ENCODE data around the gene TARBP1.

Gene TARBP1

GRCh38 chr1:234469376-234469775, 9.6 kb downstream of the TARBP1 start:
- no peak for TF ChIP-seq CTCF (conservative IDR thresholded peaks at IDR 0.05; ENCODE audit: low read depth, low read length)
- no peak for DNase-seq (ENCODE audit: low read depth)
- H3K4me3 ChIP-seq (ENCODE audit: low read depth, low read length) = no peak overlapping the region

- no peak for TF ChIP-seq CTCF (conservative IDR thresholded peaks at IDR 0.05; ENCODE audit: low read depth, low read length)
- DNase-seq (ENCODE audit: low read depth) = no peak
- H3K4me3 ChIP-seq (ENCODE audit: low read depth, low read length) = no peak overlapping the region
Observed at GRCh38 chr1:234468580-234468979, 10.4 kb downstream of the TARBP1 start.

GRCh38 chr1:234467821-234468220, 11.2 kb downstream of the TARBP1 start:
- no peak for TF ChIP-seq CTCF (conservative IDR thresholded peaks at IDR 0.05; ENCODE audit: low read depth, low read length)
- H3K4me3 ChIP-seq (ENCODE audit: low read depth, low read length) = no peak overlapping the region
- no peak for DNase-seq (ENCODE audit: low read depth)

- no peak for DNase-seq (ENCODE audit: low read depth)
- H3K4me3 ChIP-seq (ENCODE audit: low read depth, low read length) = no peak overlapping the region
- TF ChIP-seq CTCF (conservative IDR thresholded peaks at IDR 0.05; ENCODE audit: low read depth, low read length) = no peak
Observed at GRCh38 chr1:234466945-234467344, 12.0 kb downstream of the TARBP1 start.

- TF ChIP-seq CTCF (conservative IDR thresholded peaks at IDR 0.05; ENCODE audit: low read depth, low read length) = no peak
- DNase-seq (ENCODE audit: low read depth) = no peak
- H3K4me3 ChIP-seq (ENCODE audit: low read depth, low read length) = no peak overlapping the region
Observed at GRCh38 chr1:234463749-234464148, 15.2 kb downstream of the TARBP1 start.

- H3K4me3 ChIP-seq (ENCODE audit: low read depth, low read length) = no peak overlapping the region
- no peak for DNase-seq (ENCODE audit: low read depth)
- no peak for TF ChIP-seq CTCF (conservative IDR thresholded peaks at IDR 0.05; ENCODE audit: low read depth, low read length)
Observed at GRCh38 chr1:234460652-234461051, 18.3 kb downstream of the TARBP1 start.

GRCh38 chr1:234458352-234459017, 20.5 kb downstream of the TARBP1 start:
- DNase-seq (ENCODE audit: low read depth) = no peak
- TF ChIP-seq CTCF (conservative IDR thresholded peaks at IDR 0.05; ENCODE audit: low read depth, low read length) = no peak
- H3K4me3 ChIP-seq (ENCODE audit: low read depth, low read length) = no peak overlapping the region
